CD4-positive, CD25-positive, alpha-beta regulatory T cell (primary cell): ENCODE measurements around the gene SEMA5A. TPM values are rescaled to one million over a fixed set of nuclear protein-coding genes. Genes with fewer than 3 reads are reported as not detected.

Source experiments
- ATAC-seq, 2 donors: fragments of 150-1000 bp; cut with Tn5 transposase; one replicate each; pipeline ENCODE4 v1.10.0; 2021; ENCODE audit warnings: low read depth in 2 of 2, moderate number of reproducible peaks in 2 of 2, moderate library complexity in 1 of 2
- DNase-seq, 3 donors: peaks; one replicate each; pipeline versions ENCODE4 v3.0.0 to v3.0.0-alpha.2; 2012 to 2022; ENCODE audit warnings: mixed read lengths in 1 of 3
- H3K27ac ChIP-seq: one replicate; pipeline ENCODE4 v1.7.0; 2013; ENCODE audit warnings: mild to moderate bottlenecking, low read length; ENCODE audit not compliant: insufficient read depth, poor library complexity, severe bottlenecking
- H3K27me3 ChIP-seq: one replicate; pipeline ENCODE4 v1.7.0; 2013; ENCODE audit warnings: low read length; ENCODE audit not compliant: control insufficient read depth, insufficient read depth
- H3K36me3 ChIP-seq: one replicate; pipeline ENCODE4 v1.7.0; 2013; ENCODE audit warnings: mild to moderate bottlenecking, low read length, moderate library complexity; ENCODE audit not compliant: control insufficient read depth, insufficient read depth
- H3K4me1 ChIP-seq: 2 replicates; pipeline ENCODE4 v1.7.0; 2013; ENCODE audit warnings: mild to moderate bottlenecking, low read length; ENCODE audit not compliant: insufficient read depth, control insufficient read depth, poor library complexity, severe bottlenecking
- H3K4me3 ChIP-seq: one replicate; pipeline ENCODE4 v1.7.0; 2013; ENCODE audit warnings: low read depth, mild to moderate bottlenecking, low read length, moderate library complexity
- H3K9me3 ChIP-seq, 2 experiments: 1 replicate in 1 of 2; 2 replicates in 1 of 2; pipeline ENCODE4 v1.7.0; 2013; ENCODE audit warnings: low read length in 2 of 2, mild to moderate bottlenecking in 1 of 2, moderate library complexity in 1 of 2; ENCODE audit not compliant: control insufficient read depth in 2 of 2
- H3K27ac Mint-ChIP-seq, 3 donors: one replicate each; pipeline ENCODE4 v1.8.0; 2020 to 2022; ENCODE audit warnings: mild to moderate bottlenecking in 3 of 3, mixed read lengths in 3 of 3, moderate library complexity in 2 of 3
- H3K27me3 Mint-ChIP-seq: one replicate; pipeline ENCODE4 v1.8.0; 2022; ENCODE audit warnings: mild to moderate bottlenecking, mixed read lengths
- H3K36me3 Mint-ChIP-seq: one replicate; pipeline ENCODE4 v1.8.0; 2020; ENCODE audit warnings: mixed read lengths
- H3K4me1 Mint-ChIP-seq, 4 donors: one replicate each; pipeline ENCODE4 v1.8.0; 2020 to 2022; ENCODE audit warnings: mixed read lengths in 4 of 4, mild to moderate bottlenecking in 1 of 4
- H3K4me3 Mint-ChIP-seq, 4 donors: one replicate each; pipeline ENCODE4 v1.8.0; 2020 to 2022; ENCODE audit warnings: mild to moderate bottlenecking in 4 of 4, mixed read lengths in 4 of 4, moderate library complexity in 3 of 4
- H3K9me3 Mint-ChIP-seq, 7 donors: one replicate each; pipeline ENCODE4 v1.8.0; 2020 to 2022; ENCODE audit warnings: mixed read lengths in 7 of 7, mild to moderate bottlenecking in 3 of 7, moderate library complexity in 2 of 7
- polyA plus RNA-seq, 4 donors: library from polyadenylated mRNA; unstranded; fragments of 300-500 nt; fragmentation: Illumina TruSeq; gene quantifications; one replicate each; pipeline ENCODE4 v1.2.3, GENCODE V29; 2021
- total RNA-seq: library from RNA; stranded (reverse); gene quantifications from one replicate; pipeline ENCODE4 v1.2.3, GENCODE V29; 2022

Gene SEMA5A
- total and polyA plus RNA-seq, 5 donors from 2014 or later: 0.22 to 2.8 (median 0.31) TPM; not detected in 2

DNA sequence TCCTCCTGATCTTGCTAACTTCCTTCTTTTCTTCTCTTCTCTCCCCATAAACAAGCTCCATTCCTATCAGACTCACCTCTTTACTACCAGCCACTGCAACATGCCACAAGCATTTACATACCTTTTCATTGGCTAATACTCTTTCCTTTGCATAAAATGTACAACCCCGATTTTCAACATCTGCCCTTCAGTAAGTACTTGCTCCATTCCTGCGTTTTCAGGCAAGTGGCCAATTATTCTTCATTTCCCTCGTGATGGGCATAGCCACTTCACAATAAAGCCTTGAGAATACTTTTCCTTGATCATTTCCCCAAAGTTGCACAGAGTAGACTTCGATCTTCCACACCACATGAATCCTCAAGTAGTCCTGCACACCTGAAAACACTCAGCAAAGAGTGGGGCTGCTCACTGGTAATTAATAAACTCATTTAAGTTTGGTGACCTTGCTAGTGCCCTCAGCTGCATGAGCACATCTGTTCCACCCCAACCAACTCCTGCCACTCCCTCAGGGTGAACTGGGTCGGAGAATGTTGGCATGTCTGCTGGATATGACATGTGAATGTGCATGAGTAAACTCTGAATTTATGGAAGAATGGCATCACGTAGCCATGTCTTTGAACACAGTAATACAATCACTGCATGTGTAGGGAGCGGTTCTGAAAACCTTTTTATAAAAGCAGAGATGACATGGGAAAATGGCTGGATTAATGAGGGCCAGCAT lies 535.8 kb downstream of the SEMA5A start:
- no peaks in the 10 kb centered on the region for H3K9me3 ChIP-seq
- H3K27ac ChIP-seq: no peak overlapping the region
- no peaks in the 10 kb centered on the region for H3K4me1 ChIP-seq
- no peak for ATAC-seq
- Mint-ChIP-seq H3K27ac (no peak overlapping the region), H3K4me3 (no peak overlapping the region), H3K36me3 (no peaks in the 10 kb centered on the region), H3K27me3 (no peaks in the 10 kb centered on the region), H3K4me1 (no peaks in the 10 kb centered on the region), H3K9me3 (peaks cover 2 to 25% (median 8%) of the 10 kb centered on the region in 7 donors)
- no peaks in the 10 kb centered on the region for H3K27me3 ChIP-seq
- no peak overlapping the region for H3K4me3 ChIP-seq
- no peaks in the 10 kb centered on the region for H3K36me3 ChIP-seq
- no peak for DNase-seq

DNA sequence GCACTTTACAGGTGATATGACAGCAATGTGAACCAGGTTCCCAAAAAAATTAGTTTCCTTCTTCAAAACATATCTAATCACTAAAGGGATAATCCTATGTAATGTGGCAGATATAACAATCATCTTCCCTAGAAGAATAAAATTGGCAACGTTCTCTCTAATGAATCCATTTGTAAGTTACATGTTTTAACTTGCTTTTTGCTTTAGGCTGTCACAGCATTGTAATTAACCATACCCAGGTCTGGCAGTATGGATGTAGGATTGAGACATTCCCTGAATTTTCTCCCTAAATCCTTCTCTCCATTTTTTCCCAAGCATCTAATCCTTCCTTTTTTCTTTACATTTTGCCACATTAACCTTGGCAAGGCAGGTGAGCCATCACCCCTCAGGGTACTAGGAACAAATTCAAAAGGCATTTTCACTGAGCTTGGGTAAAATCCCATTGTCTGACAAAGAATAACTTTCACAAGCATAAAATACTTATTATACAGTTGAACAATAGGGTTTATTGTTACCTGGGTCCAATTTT lies 548.3 kb downstream of the SEMA5A start:
- Mint-ChIP-seq H3K27me3 (no peaks in the 10 kb centered on the region), H3K4me3 (no peak overlapping the region), H3K27ac (no peak overlapping the region), H3K4me1 (no peaks in the 10 kb centered on the region), H3K36me3 (no peaks in the 10 kb centered on the region), H3K9me3 (peaks cover 0 to 9% (median 5%) of the 10 kb centered on the region in 7 donors)
- no peaks in the 10 kb centered on the region for H3K9me3 ChIP-seq
- no peaks in the 10 kb centered on the region for H3K4me1 ChIP-seq
- DNase-seq (no peak), ATAC-seq (no peak)
- no peak overlapping the region for H3K4me3 ChIP-seq
- H3K27ac ChIP-seq: no peak overlapping the region
- H3K27me3 ChIP-seq: no peaks in the 10 kb centered on the region
- H3K36me3 ChIP-seq: no peaks in the 10 kb centered on the region

DNA sequence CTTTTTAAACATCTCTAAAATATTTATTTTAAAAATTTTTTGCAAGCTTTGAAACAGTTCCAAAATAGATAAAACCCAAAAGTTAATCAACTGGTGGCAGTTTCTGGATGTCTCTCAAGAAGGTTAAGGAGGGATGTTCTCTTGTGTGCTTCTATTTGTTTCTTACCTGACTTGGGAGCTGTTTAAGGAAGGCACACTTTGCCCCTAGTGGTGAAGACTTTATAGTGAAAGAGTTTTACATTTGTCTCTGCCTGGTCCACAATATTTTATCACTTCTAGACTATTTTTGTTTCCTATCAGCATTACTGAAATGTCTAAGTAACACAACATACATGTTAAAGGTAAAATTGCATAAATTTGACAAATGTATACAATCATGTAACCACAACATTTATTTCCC lies 552.8 kb downstream of the SEMA5A start:
- no peak overlapping the region for H3K4me3 Mint-ChIP-seq
- Histone ChIP-seq H3K36me3 (no peaks in the 10 kb centered on the region), H3K4me1 (no peaks in the 10 kb centered on the region), H3K27ac (no peak overlapping the region), H3K4me3 (no peak overlapping the region), H3K27me3 (no peaks in the 10 kb centered on the region), H3K9me3 (no peaks in the 10 kb centered on the region)
- DNase-seq (no peak), ATAC-seq (no peak)
- H3K27me3 Mint-ChIP-seq: no peaks in the 10 kb centered on the region
- no peaks in the 10 kb centered on the region for H3K36me3 Mint-ChIP-seq
- H3K9me3 Mint-ChIP-seq: peaks cover 0 to 11% (median 5%) of the 10 kb centered on the region in 7 donors
- no peak overlapping the region for H3K27ac Mint-ChIP-seq
- no peaks in the 10 kb centered on the region for H3K4me1 Mint-ChIP-seq

Other genes with a start within 250 kb of the SEMA5A start
- not detected for gene TAS2R1, start 84.3 kb upstream of the SEMA5A start, total RNA-seq
- not detected for gene TAS2R1, start 84.3 kb upstream of the SEMA5A start, polyA plus RNA-seq